Right renal cortex interstitium (tissue), 3 donors: ENCODE measurements around the gene PPWD1. TPM values are rescaled to one million over a fixed set of nuclear protein-coding genes. Genes with fewer than 3 reads are reported as not detected.
"Not testable (repeated sequence)": the region's sequence is repeated elsewhere in the genome, so short reads cannot be mapped to it uniquely, and the experiment has no call there.

Source experiments
- DNase-seq, 3 donors: peaks; one replicate each; pipeline ENCODE4 v3.0.0-alpha.2; 2013; ENCODE audit warnings: low read depth in 3 of 3, low spot score in 2 of 3
- polyA plus RNA-seq, 3 donors: library from polyadenylated mRNA; unstranded; fragments of 120-200 nt; gene quantifications; one replicate each; pipeline ENCODE4 v1.2.1, GENCODE V29; 2013; ENCODE audit not compliant: insufficient read length in 3 of 3

PPWD1 gene
- 10 to 100 TPM; 69.9 to 75.4 (median 73.0) TPM for polyA plus RNA-seq

DNA sequence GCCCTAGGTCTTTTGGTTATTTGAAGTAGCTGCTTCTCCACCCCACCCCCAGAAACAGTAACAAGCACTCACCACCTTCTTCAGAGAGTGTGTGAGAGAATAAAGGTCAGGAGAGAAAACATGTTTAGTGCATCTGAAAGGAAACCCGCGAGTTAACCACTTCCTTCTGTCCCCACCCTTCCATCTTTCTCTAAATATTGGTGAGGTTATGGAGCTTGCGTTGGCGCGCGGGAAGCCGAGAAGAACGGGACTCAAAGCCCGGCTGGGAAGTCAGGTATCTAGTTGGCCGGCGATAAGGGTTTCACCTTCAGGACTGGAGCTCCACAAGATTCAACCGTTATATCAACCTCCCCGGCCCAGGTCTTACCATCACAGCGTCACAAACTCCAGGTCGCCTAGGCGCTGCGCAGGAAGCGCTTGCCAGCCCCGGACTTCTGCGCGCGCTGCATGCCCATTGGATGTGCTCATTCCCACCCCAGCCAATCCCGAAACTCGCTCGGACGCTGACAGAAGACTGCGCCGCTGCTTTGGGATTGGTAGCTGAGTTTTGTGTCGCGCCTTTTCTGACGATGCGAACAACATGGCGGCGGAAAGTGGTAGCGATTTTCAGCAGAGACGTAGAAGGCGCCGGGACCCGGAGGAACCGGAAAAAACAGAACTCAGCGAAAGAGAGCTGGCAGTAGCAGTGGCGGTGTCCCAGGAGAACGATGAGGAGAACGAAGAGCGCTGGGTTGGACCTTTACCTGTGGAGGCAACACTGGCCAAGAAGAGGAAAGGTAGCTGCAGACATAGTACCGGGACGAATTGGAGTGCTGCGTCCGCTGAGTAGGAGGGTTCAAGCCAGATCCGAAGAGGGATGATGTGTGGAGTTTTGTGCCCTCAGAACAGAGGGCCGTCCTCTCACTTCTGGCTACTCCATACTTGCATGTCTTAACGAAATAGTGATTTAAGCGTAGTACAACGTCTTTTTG, at the start of gene PPWD1, which contains the start of gene CENPK:
PPWD1 (plus strand) TSS at position 566 of the 971 bp plus-strand sequence; CDS start at position 581, 15 bp downstream.
CENPK (minus strand) TSS at position 438 of the 971 bp plus-strand sequence. CDS start 8,261 bp downstream, outside the sequence.
- DNase-seq = peak; percentile 88 to 93 (median 92)

GRCh38 chr5:65525726-65526125, 37.4 kb upstream of the PPWD1 start:
- no peak for DNase-seq

GRCh38 chr5:65530904-65531303, 32.2 kb upstream of the PPWD1 start:
- DNase-seq = no peak

GRCh38 chr5:65535529-65535987, 27.5 kb upstream of the PPWD1 start:
- DNase-seq = no peak

- no peak for DNase-seq
These were observed 23.3 kb upstream of the PPWD1 start for GRCh38 chr5:65539827-65540226.

DNA sequence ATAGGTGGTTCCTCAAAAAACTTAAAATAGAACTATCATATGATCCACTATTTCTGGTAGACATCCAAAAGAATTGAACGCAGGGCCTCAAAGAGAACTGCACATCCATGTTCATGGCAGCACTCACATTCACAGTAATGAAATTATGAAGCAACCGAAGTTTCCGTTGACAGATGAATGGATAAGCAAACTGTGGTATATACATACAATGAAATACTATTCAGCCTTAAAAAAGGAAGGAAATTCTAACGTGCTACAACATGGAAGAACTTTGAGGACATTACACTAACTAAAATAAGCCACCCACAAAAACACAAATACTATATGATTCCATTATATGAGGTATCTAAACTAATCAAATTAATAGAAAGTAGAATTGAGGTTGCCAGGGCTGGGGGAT, 18.6 kb upstream of the PPWD1 start:
- DNase-seq = no peak

DNA sequence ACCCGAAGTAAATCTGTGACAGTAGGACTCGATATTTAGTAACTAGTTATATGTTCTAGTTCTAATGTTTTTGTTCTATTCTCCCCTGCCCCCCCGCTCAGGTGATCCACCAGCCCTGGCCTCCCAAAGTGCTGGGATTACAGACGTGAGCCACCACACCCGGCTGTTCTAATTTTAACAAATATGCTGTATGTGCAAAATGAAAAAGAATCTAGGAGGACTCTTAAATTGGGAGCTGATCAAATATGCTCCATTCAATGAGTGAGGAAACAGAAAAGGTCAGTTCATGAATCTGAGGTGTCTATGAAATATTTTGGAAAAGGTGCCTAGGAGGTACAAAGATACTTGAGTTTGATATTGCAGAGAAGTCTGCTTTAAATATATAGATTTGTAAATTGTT, 17.0 kb upstream of the PPWD1 start:
- no peak for DNase-seq

DNA sequence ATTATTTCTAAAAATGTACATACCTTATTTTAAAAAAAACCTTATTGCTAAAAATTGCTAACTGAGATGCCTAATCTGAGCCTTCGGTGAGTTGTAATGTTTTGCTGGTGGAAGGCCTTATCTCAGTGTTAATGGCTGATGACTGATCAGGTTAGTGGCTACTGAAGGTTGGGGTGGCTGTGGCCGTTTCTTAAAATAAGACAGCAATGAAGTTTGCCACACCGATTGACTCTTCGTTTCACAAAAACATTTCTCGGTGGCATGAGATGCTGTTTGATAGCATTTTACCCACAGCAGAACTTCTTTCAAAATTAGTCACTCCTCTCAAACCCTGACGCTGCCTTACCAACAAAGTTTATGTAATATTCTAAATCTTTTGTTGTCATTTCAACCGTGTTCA, 14.8 kb upstream of the PPWD1 start:
- DNase-seq = no peak

DNA sequence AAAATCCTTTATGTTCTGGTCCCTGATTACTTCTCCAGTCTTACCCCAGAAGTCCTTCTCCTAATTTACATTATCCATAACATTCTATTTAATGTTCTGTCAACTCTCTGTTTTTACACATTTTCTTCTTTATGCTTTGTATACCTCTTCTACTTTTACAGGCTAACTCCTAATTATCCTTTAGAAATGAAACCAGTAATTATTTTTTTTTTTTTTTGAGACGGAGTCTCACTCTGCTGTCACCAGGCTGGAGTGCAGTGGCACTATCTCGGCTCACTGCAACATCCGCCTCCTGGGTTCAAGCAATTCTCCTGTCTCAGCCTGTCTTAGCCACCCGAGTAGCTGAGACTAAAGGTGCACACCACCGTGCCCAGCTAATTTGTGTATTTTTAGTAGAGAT, 9.2 kb upstream of the PPWD1 start:
- DNase-seq = no peak

- no peak for DNase-seq
These were observed 7.8 kb upstream of the PPWD1 start for GRCh38 chr5:65555287-65555686.

- DNase-seq = no peak
These were observed 6.9 kb upstream of the PPWD1 start for GRCh38 chr5:65556181-65556580.

GRCh38 chr5:65556718-65557117, 6.4 kb upstream of the PPWD1 start:
- DNase-seq = no peak

GRCh38 chr5:65563777-65564176, 681 bp downstream of the PPWD1 start:
- DNase-seq = peak in 1 of 3 donors; percentile 1

GRCh38 chr5:65566505-65566904, 3.4 kb downstream of the PPWD1 start:
- DNase-seq = no peak

DNA sequence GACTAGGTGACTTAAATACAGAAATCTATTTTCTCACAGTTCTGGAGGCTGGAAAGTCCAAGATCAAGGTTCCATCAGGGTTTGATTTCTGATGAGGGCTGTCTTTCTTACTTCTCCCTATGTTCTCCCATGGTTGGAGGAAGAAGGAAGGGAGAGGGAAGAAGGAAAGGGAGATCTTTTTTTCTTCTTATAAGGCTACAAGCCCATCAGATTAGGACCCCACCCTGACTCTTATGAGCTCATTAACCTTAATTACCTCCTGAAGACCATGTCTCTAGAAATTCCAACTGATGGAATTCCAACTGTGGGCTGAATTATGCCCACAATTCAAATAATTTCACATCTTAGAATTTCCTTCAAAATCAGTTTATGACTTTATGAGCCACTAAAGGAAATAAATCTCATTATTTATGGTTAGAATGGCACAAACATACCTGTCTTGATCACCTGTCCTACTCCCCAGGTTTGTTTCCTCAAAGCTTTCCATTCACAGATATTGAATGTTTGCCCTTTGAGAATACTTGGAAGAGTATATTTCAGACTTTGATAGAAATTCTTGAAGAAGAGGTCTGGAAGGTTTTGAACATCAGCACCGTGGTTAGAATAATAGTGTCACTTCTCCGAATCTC, 7.6 kb downstream of the PPWD1 start:
- DNase-seq = no peak

DNA sequence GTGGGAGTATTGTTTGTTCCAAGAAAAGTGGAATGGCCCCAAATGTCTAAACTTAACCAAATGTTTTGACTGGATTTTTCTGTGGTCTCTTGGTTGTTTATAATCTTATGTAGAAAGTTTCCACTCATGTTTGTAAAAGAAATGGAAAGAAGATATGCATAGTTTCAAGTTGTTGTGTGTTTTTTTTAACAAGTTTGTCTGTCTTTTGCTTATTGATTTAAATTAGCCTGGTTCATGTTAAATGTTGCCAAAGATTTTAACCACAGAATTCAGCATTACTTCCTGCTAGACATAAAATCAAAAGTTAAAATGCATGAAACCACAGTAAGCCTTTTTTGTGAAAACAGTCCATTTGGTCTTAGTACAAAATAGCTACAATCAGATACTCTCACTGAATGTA, 14.0 kb downstream of the PPWD1 start:
- no peak for DNase-seq

DNA sequence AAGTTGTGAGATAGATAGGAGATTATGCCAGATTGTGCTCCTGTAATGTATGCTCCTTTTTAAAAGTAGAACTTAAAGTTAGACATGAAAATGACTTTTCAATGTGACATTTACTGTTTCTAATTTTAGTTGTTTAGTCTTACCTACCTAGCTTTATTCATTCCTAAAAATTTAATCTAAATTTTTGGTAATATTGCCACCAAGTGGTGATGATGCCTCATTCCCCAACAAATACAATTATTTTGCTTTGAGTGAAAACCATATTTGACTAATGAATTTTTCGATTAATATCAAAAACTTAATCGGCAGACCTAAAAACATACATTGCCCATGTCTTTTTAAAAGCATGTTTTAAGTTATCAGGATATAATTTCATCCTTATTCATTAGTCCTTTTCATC, 25.6 kb downstream of the PPWD1 start:
- no peak for DNase-seq

DNA sequence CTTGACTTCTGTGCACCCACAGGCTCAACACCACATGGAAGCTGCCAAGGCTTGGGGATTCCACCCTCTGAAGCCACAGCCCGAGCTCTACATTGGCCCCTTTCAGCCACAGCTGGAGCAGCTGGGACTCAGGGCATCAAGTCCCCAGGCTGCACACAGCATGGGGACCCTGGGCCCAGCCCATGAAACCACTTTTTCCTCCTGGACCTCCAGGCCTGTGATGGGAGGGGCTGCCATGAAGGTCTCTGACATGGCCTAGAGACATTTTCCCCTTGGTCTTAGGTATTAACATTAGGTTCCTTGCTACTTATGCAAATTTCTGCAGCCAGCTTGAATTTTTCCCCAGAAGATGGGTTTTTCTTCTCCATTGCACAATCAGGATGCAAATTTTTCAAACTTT, 38.7 kb downstream of the PPWD1 start:
- not testable (repeated sequence) for DNase-seq

DNA sequence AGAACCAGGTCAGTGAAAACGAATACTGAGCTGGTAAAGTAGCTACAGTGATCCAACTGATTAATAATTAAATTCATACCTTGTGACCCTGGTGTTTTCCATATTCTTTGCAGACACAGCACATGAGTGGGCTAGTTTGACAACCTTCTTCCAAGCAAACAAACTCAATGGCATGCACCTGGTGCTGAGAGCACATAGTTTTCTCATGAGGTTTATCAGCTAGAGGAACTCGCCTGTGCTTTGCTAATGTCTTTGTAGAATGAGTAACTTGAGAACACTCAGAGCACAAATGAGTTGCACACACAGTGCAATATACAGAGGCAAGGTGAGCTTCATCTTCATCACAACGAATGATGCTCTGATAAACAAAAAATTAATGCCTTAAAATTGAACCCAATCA, 48.4 kb downstream of the PPWD1 start:
- DNase-seq = no peak

GRCh38 chr5:65612298-65612907, 49.3 kb downstream of the PPWD1 start:
- no peak for DNase-seq

GRCh38 chr5:65620021-65620420, 56.9 kb downstream of the PPWD1 start:
- DNase-seq = no peak
